Kidney (tissue), 14 donors: ENCODE results near the gene CLEC3B. TPM values are rescaled to one million over a fixed set of nuclear protein-coding genes. Genes with fewer than 3 reads are reported as not detected.

Source experiments
- DNase-seq, 5 donors: peaks; one replicate each; pipeline ENCODE4 v3.0.0-alpha.2; 2013 to 2020
- FAIRE-seq: peaks from 2 replicates; lab custom pipeline; 2012; peaks lifted over from hg19 to GRCh38; lab: Jason Lieb, UNC
- H3K27ac ChIP-seq, 2 donors: one replicate each; pipeline ENCODE4 v1.7.0; 2013; ENCODE audit warnings: low read depth in 2 of 2, low read length in 2 of 2, inconsistent platforms in 1 of 2
- H3K27me3 ChIP-seq: one replicate; pipeline ENCODE4 v1.7.1; 2013; ENCODE audit warnings: low read length, inconsistent platforms; ENCODE audit not compliant: control insufficient read depth, insufficient read depth
- H3K36me3 ChIP-seq, 3 donors: one replicate each; pipeline versions ENCODE4 v1.7.0 to v1.7.1; 2013; ENCODE audit warnings: low read length in 3 of 3, control low read depth in 1 of 3, inconsistent platforms in 1 of 3; ENCODE audit not compliant: insufficient read depth in 3 of 3, control insufficient read depth in 2 of 3
- H3K4me1 ChIP-seq, 3 donors: one replicate each; pipeline versions ENCODE4 v1.7.0 to v1.7.1; 2013; ENCODE audit warnings: low read length in 3 of 3, inconsistent platforms in 1 of 3, low read depth in 1 of 3; ENCODE audit not compliant: control insufficient read depth in 2 of 3, insufficient read depth in 2 of 3
- H3K4me3 ChIP-seq, 3 donors: one replicate each; pipeline versions ENCODE4 v1.7.0 to v1.8.1; 2013; ENCODE audit warnings: low read length in 3 of 3, control low read depth in 1 of 3, inconsistent platforms in 1 of 3
- H3K9ac ChIP-seq, 3 donors: one replicate each; pipeline versions ENCODE4 v1.7.0 to v1.7.1; 2013; ENCODE audit warnings: low read length in 3 of 3, control low read depth in 1 of 3, inconsistent platforms in 1 of 3
- H3K9me3 ChIP-seq, 3 donors: one replicate each; pipeline versions ENCODE4 v1.7.0 to v1.7.1; 2013; ENCODE audit warnings: low read length in 3 of 3, control low read depth in 1 of 3, inconsistent platforms in 1 of 3; ENCODE audit not compliant: control insufficient read depth in 2 of 3, insufficient read depth in 1 of 3
- intact Hi-C: fragments of 100-400 bp; cut with DNase I; formaldehyde crosslinking; loops from one replicate; pipeline ENCODE4 v1.11.1; 2022
- polyA plus RNA-seq: library from polyadenylated mRNA; stranded (reverse); fragments of 350-450 nt; fragmentation: Illumina TruSeq; extraction: RNeasy Lipid Tissue Mini Kit (QIAGEN cat#74804); gene quantifications from one replicate; pipeline ENCODE4 v1.2.3, GENCODE V29; 2014; ENCODE audit warnings: low read depth, low replicate concordance; ENCODE audit not compliant: insufficient read depth
- total RNA-seq: library from RNA; stranded (reverse); fragmentation: NEBNext Ultra II Directional; extraction: Animal tissue kit (Norgen Biotek cat#: 25700); gene quantifications from one replicate; pipeline ENCODE4 v1.2.1, GENCODE V29; 2021
- TF ChIP-seq, protein P1 (sequence below): IDR thresholded peaks from 3 replicates; pipeline ENCODE4 v1.5.1; 2012; ENCODE audit warnings: mild to moderate bottlenecking, moderate library complexity, borderline replicate concordance; ENCODE audit not compliant: insufficient read depth; ENCODE audit errors: extremely low read depth
- donor health status: control.
- donor health status: control.
- donor health status: control.
- donor health status: control.
- donor health status: control.
- donor health status: DM: yes; HTN: yes; CAD: no.
- donor health status: Normal renal cell carcinoma (clear cell type).

CLEC3B gene
- total and polyA plus RNA-seq, 2 donors from 2014 or later = 45.3 to 284 TPM

DNA sequence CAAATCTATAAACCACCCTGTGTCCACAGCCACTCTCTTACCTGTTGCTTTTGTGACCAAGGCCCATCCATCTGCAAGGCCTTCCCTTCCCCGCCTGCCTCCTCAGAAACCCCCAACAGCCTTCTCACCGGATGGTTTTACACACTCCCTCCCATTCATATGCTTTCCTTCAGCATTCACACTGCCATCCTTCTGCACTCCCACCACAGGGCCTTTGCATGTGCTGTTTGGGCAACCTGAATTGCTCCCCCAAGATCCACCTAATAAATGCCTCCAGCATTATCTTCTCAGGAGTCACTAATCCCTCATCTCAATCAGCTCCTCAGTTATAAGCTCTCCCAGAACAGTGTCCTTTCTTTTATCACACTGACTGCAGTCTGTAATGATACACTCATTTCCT lies 6.0 kb downstream of the CLEC3B start:
- H3K9ac ChIP-seq = no peak overlapping the region
- no peak for DNase-seq
- intact Hi-C loops = loop anchor here (10.0 kb wide), 1 partner anchor 473 kb away; no protein-coding TSS in a partner anchor
- no peaks in the 10 kb centered on the region for H3K9me3 ChIP-seq
- H3K4me3 ChIP-seq = no peak overlapping the region
- no peaks in the 10 kb centered on the region for H3K27me3 ChIP-seq
- H3K4me1 ChIP-seq = peaks cover 0 to 12% (median 0%) of the 10 kb centered on the region in 3 donors
- TF ChIP-seq, protein P1, sequence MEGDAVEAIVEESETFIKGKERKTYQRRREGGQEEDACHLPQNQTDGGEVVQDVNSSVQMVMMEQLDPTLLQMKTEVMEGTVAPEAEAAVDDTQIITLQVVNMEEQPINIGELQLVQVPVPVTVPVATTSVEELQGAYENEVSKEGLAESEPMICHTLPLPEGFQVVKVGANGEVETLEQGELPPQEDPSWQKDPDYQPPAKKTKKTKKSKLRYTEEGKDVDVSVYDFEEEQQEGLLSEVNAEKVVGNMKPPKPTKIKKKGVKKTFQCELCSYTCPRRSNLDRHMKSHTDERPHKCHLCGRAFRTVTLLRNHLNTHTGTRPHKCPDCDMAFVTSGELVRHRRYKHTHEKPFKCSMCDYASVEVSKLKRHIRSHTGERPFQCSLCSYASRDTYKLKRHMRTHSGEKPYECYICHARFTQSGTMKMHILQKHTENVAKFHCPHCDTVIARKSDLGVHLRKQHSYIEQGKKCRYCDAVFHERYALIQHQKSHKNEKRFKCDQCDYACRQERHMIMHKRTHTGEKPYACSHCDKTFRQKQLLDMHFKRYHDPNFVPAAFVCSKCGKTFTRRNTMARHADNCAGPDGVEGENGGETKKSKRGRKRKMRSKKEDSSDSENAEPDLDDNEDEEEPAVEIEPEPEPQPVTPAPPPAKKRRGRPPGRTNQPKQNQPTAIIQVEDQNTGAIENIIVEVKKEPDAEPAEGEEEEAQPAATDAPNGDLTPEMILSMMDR = no peak
- no peak for FAIRE-seq
- no peak overlapping the region for H3K27ac ChIP-seq
- H3K36me3 ChIP-seq = peaks cover 0 to 4% (median 0%) of the 10 kb centered on the region in 3 donors

DNA sequence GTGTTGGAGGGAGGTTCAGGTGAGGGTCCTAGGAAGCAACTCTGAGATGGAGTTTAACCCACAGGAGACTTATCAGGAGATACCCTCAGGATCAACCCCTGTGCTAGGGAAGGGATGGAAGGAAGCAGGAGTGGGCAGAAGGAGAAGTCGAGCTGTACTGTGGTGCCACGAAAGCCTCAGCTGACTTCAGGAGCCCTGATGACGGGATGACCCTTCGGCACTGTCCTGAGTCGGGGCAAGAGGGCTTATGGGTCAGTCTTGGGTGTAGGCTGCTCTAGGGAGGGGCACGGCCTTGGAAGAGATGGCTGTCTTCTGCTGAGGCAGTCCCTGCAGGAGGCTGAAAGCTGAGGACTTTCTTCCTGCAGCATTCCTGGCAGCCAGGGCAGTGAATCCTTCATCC lies 7.7 kb downstream of the CLEC3B start:
- Histone ChIP-seq H3K9me3 (no peaks in the 10 kb centered on the region), H3K27ac (no peak overlapping the region), H3K4me3 (no peak overlapping the region), H3K27me3 (no peaks in the 10 kb centered on the region), H3K9ac (peak overlapping the region in 1 of 3 donors; percentile 5), H3K36me3 (peaks cover 0 to 4% (median 0%) of the 10 kb centered on the region in 3 donors), H3K4me1 (peaks cover 0 to 12% (median 0%) of the 10 kb centered on the region in 3 donors)
- intact Hi-C loops = loop anchor here (10.0 kb wide), 1 partner anchor 471 kb away; no protein-coding TSS in a partner anchor
- DNase-seq = no peak
- TF ChIP-seq, protein P1 = no peak
- FAIRE-seq = no peak

DNA sequence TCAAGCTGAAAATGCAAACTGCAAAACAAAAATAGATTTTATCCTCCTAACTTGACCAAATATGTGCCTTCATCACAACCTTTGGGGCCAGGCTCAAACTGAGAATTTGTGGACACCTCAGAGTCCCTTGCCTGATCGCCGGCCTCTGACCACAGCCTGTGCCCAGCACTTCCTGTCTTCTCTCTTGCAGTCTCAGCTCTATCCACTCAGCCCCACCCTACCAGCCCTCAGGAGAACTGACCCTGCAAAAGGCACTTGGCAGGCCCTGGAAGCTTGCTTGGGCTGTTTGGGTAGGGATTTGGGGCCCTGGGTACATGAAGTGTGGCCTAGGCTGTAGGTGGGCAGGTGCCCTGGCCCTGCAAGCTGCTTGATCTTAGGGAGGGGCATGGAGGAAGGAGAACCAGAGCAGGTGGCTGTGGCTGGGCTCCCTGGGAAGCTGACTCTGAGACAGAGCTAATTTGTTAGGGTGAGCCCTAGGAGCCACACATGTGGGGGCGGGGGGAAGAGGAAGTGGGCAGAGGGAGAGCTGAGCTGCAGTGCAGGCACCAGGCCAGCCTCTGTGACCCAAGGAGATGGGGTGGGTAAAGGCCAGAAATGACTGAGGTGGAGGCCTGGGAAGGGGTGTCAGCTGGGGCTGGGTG lies 8.6 kb downstream of the CLEC3B start:
- intact Hi-C loops = loop anchor here (5.0 to 10.0 kb wide), 2 partner anchors 178 to 470 kb away; no protein-coding TSS in a partner anchor
- DNase-seq (peak in 1 of 5 donors; percentile 84), FAIRE-seq (no peak)
- Histone ChIP-seq H3K4me1 (peaks cover 0 to 12% (median 0%) of the 10 kb centered on the region in 3 donors), H3K36me3 (peaks cover 0 to 4% (median 0%) of the 10 kb centered on the region in 3 donors), H3K9me3 (no peaks in the 10 kb centered on the region), H3K4me3 (no peak overlapping the region), H3K9ac (no peak overlapping the region), H3K27me3 (no peaks in the 10 kb centered on the region), H3K27ac (no peak overlapping the region)
- TF ChIP-seq, protein P1 = no peak
